ENCODE measurements around the gene ITCH. TPM values are rescaled to one million over a fixed set of nuclear protein-coding genes. Genes with fewer than 3 reads are reported as not detected.

ITCH gene
- total and polyA plus RNA-seq, 2 experiments from 2014 or later: 14.3 to 39.2 TPM

DNA sequence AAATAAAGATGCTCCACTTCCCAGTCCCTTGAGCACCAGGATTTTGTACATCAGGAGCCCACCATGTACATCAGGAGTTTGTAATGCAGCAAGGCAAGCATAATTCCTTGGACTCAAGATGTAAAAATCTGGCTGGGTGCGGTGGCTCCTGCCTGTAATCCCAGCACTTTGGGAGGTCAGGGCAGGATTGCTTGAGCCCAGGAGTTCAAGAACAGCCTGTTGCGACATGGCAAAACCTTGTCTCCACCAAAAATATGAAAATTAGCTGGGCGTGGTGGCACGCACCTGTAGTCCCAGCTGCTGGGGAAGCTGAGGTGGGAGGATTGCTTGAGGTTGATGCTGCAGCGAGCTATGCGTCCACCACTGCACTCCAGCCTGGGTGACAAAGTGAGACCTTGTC is 179.4 kb downstream of the ITCH start:
- no peak overlapping the region for H3K27ac ChIP-seq
- H3K9me3 ChIP-seq (ENCODE audit: low read depth): no peaks in the 10 kb centered on the region
- no peak for DNase-seq (ENCODE audit: low read depth in 1 of 2, low spot score in 1 of 2)
- peaks cover 5% of the 10 kb centered on the region for H3K36me3 ChIP-seq
- TF ChIP-seq, protein P1, sequence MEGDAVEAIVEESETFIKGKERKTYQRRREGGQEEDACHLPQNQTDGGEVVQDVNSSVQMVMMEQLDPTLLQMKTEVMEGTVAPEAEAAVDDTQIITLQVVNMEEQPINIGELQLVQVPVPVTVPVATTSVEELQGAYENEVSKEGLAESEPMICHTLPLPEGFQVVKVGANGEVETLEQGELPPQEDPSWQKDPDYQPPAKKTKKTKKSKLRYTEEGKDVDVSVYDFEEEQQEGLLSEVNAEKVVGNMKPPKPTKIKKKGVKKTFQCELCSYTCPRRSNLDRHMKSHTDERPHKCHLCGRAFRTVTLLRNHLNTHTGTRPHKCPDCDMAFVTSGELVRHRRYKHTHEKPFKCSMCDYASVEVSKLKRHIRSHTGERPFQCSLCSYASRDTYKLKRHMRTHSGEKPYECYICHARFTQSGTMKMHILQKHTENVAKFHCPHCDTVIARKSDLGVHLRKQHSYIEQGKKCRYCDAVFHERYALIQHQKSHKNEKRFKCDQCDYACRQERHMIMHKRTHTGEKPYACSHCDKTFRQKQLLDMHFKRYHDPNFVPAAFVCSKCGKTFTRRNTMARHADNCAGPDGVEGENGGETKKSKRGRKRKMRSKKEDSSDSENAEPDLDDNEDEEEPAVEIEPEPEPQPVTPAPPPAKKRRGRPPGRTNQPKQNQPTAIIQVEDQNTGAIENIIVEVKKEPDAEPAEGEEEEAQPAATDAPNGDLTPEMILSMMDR (IDR thresholded peaks at IDR 0.05; ENCODE audit: low read depth, low read length): no peak
- H3K27me3 ChIP-seq: no peaks in the 10 kb centered on the region
- H3K4me3 ChIP-seq: no peak overlapping the region
- peaks cover 18% of the 10 kb centered on the region for H3K4me1 ChIP-seq (ENCODE audit: low read depth)

DNA sequence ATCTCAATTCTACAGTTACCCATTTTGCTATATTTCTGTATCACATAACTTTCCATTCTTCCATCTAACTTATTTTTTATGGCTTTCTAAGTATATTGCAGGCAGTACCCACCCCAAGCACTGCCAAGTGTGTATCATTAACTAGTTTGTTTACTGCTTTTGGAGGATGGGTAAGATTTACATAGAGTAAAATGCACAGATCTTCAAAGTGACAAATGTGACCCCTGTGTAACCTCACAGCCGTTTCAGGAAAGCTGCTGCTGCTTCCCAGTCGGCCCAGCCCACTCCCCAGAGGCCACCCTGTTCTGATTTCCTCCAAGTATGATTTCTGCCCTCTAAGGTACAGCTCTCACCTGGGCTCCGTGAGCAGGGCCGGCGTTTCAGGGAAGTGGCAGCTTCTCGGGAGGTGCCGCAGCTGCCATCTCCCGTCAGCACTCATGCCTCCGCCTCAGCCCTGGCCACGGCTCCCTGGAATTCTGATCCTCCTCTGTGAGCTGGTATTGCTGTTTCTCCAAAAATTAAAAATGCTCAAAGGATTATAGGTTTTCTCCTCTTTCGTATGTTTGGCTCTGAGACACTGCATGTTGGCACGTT is 180.5 kb downstream of the ITCH start:
- Histone ChIP-seq H3K4me3 (no peak overlapping the region), H3K27me3 (no peaks in the 10 kb centered on the region), H3K4me1 (ENCODE audit: low read depth) (peaks cover 18% of the 10 kb centered on the region), H3K36me3 (peaks cover 4% of the 10 kb centered on the region), H3K27ac (peak overlapping the region; percentile 18), H3K9me3 (ENCODE audit: low read depth) (no peaks in the 10 kb centered on the region)
- TF ChIP-seq, protein P1 (IDR thresholded peaks at IDR 0.05; ENCODE audit: low read depth, low read length): no peak
- DNase-seq (ENCODE audit: low read depth in 1 of 2, low spot score in 1 of 2): no peak

DNA sequence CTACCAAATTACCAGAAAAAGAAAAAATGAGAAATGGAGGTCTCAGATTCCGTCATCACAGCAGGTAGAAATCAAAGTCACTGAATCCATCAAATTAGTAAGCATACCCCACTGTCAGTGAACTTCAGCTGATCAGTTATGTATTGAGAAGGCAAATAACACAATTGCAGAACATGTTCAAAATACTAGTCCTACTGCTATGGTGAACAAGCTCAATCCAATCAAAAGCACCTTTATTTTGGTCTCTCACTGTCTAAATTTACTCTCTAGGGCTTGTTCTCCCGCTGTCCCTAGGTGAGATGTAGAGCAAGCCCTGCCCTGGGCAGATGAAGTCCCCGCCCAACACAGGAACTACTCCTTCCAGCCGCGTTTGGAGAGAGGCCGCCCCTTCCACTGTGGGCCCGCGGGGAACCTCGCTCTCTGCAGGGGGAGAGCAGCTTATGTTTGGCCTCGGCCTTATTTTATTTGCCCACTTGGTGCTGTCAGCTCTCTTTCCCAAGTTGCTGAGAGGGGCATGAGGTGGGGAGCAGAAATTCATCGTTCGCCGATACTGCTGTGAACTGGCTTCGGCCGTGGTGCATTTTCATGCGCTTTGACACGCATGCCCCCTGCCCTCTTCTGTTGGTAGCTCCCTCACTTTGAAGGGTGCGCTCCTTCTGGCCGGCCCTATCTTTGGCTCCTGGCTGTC is 181.2 kb downstream of the ITCH start:
- TF ChIP-seq, protein P1 (IDR thresholded peaks at IDR 0.05; ENCODE audit: low read depth, low read length): no peak
- peak; percentile 24 to 60 for DNase-seq (ENCODE audit: low read depth in 1 of 2, low spot score in 1 of 2)
- Histone ChIP-seq H3K4me3 (no peak overlapping the region), H3K4me1 (ENCODE audit: low read depth) (peaks cover 18% of the 10 kb centered on the region), H3K27ac (peak overlapping the region; percentile 13), H3K9me3 (ENCODE audit: low read depth) (no peaks in the 10 kb centered on the region), H3K27me3 (no peaks in the 10 kb centered on the region), H3K36me3 (peaks cover 4% of the 10 kb centered on the region)

DNA sequence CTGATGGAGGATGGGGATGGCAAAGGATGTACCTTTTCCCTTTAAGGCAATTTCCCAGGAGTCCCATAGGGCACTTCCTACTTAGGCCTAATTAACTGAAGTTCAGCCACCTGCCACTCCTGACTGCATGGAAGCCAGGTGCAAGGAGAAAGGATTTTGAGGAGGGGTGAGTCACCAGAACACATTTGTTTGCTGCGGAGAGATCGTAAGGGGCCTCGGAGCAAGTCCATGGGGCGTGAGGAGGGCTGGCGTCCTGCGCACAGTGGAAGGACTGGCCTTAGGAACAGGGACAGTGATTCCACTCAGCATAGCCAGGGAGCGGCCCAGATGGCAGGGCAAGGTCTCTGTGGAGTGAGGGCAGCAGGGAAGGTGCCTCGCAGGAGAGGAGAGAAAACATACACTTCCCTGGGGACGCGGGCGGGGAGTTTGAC is 183.7 kb downstream of the ITCH start:
- H3K4me1 ChIP-seq (ENCODE audit: low read depth): peaks cover 18% of the 10 kb centered on the region
- no peak overlapping the region for H3K27ac ChIP-seq
- no peak overlapping the region for H3K4me3 ChIP-seq
- H3K36me3 ChIP-seq: no peaks in the 10 kb centered on the region
- TF ChIP-seq, protein P1 (IDR thresholded peaks at IDR 0.05; ENCODE audit: low read depth, low read length): no peak
- H3K9me3 ChIP-seq (ENCODE audit: low read depth): no peaks in the 10 kb centered on the region
- DNase-seq (ENCODE audit: low read depth in 1 of 2, low spot score in 1 of 2): no peak
- H3K27me3 ChIP-seq: no peaks in the 10 kb centered on the region

DNA sequence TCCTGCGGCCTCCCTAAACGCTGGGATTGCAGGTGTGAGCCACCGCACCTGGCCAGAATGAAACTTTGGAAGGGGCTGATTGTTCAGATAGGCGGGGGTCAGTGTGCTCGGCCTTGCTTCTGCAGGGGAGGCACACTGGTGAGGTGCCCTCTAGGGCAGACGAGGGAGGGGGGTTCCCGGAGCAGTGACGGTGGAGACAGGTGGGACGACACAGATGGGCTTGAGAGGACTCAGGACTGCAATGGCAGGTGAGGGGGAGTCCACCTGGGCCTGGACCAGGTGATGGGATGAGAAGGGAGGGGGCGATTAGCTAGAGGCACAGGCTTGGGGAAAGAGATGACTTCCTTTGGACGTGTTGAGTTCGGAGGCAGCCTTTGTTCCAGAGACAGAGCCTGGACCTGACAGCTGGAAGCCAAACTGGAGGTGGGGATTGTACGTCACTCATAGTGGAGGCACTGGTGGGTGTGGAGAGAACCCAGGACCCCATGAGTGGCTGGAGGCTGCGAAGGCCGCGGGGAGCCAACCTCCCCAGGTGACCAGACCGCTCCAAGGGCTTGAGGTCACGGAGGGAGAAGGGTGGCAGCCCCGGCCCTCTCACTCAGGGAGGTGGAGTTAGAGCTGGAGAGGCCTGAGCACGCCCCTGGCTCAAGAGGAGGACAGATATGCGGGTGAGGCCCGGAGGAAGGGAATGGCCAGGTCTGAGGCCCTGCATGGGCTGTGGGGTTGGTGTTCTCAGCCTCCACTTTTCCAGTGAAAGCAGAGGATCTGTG is 185.0 kb downstream of the ITCH start:
- Histone ChIP-seq H3K27ac (no peak overlapping the region), H3K27me3 (no peaks in the 10 kb centered on the region), H3K36me3 (no peaks in the 10 kb centered on the region), H3K4me3 (no peak overlapping the region), H3K4me1 (ENCODE audit: low read depth) (peaks cover 18% of the 10 kb centered on the region), H3K9me3 (ENCODE audit: low read depth) (no peaks in the 10 kb centered on the region)
- DNase-seq (ENCODE audit: low read depth in 1 of 2, low spot score in 1 of 2): no peak
- TF ChIP-seq, protein P1 (IDR thresholded peaks at IDR 0.05; ENCODE audit: low read depth, low read length): no peak
